ENCODE data around the gene SLC44A3. TPM values are rescaled to one million over a fixed set of nuclear protein-coding genes. Genes with fewer than 3 reads are reported as not detected.

The SLC44A3 gene
- total and polyA plus RNA-seq, 8 donors, result 13.0 to 52.5 (median 23.2) TPM

GRCh38 chr1:94792473-94793295 is 27.5 kb upstream of the SLC44A3 start:
- intact Hi-C loops (cut with DNase I), result no loop called here
- DNase-seq, result no peak
- Histone ChIP-seq H3K27me3 (no peaks in the 10 kb centered on the region), H3K36me3 (no peaks in the 10 kb centered on the region), H3K9me3 (no peaks in the 10 kb centered on the region), H3K27ac (peak overlapping the region in 2 of 4 donors; percentile 41 to 50), H3K4me3 (no peak overlapping the region), H3K4me1 (peaks cover 0 to 29% (median 7%) of the 10 kb centered on the region in 3 donors)
- peak in 3 of 4 donors; percentile 70 to 83 (median 76) for ATAC-seq
- peak; percentile 71 for FAIRE-seq
- TF ChIP-seq CTCF (IDR thresholded peaks at IDR 0.05), result no peak
- WGBS, 2 donors, result 47 to 56% methylated on average over 5 of the region's 5 CpGs

- Histone ChIP-seq H3K4me1 (peaks cover 0 to 31% (median 9%) of the 10 kb centered on the region in 3 donors), H3K27ac (peak overlapping the region in 2 of 4 donors; percentile 41 to 50), H3K9me3 (no peaks in the 10 kb centered on the region), H3K4me3 (no peak overlapping the region), H3K27me3 (no peaks in the 10 kb centered on the region), H3K36me3 (no peaks in the 10 kb centered on the region)
- peak in 3 of 4 donors; percentile 37 to 63 (median 60) for ATAC-seq
- no peak for FAIRE-seq
- DNase-seq, result no peak
- no peak for TF ChIP-seq CTCF (IDR thresholded peaks at IDR 0.05)
- intact Hi-C loops (cut with DNase I), result no loop called here
- WGBS, 2 donors, result 48 to 58% methylated on average over 5 of the region's 5 CpGs
Measured at GRCh38 chr1:94793296-94793656, 26.9 kb upstream of the SLC44A3 start.

- Histone ChIP-seq H3K27ac (no peak overlapping the region), H3K4me3 (no peak overlapping the region), H3K4me1 (peaks cover 0 to 47% (median 14%) of the 10 kb centered on the region in 3 donors), H3K27me3 (no peaks in the 10 kb centered on the region), H3K36me3 (no peaks in the 10 kb centered on the region), H3K9me3 (no peaks in the 10 kb centered on the region)
- DNase-seq (no peak), FAIRE-seq (no peak), ATAC-seq (no peak)
- intact Hi-C loops (cut with DNase I), result no loop called here
- TF ChIP-seq CTCF (IDR thresholded peaks at IDR 0.05), result no peak
- 86 to 92% methylated on average over 7 of the region's 7 CpGs for WGBS, 2 donors
Measured at GRCh38 chr1:94795434-94795833, 24.7 kb upstream of the SLC44A3 start.

GRCh38 chr1:94796266-94796665 is 23.9 kb upstream of the SLC44A3 start:
- H3K4me3 ChIP-seq, result no peak overlapping the region
- no peak overlapping the region for H3K27ac ChIP-seq
- H3K9me3 ChIP-seq, result no peaks in the 10 kb centered on the region
- TF ChIP-seq CTCF (IDR thresholded peaks at IDR 0.05), result no peak
- peaks cover 6 to 53% (median 20%) of the 10 kb centered on the region in 3 donors for H3K4me1 ChIP-seq
- no peak for FAIRE-seq
- WGBS, 2 donors, result 96 to 97% methylated on average over 2 of the region's 2 CpGs
- no peaks in the 10 kb centered on the region for H3K36me3 ChIP-seq
- no peak for DNase-seq
- no peaks in the 10 kb centered on the region for H3K27me3 ChIP-seq
- intact Hi-C loops (cut with DNase I), result no loop called here
- no peak for ATAC-seq

GRCh38 chr1:94797291-94797690 is 22.9 kb upstream of the SLC44A3 start:
- no peak overlapping the region for H3K4me3 ChIP-seq
- no peaks in the 10 kb centered on the region for H3K9me3 ChIP-seq
- no peak for TF ChIP-seq CTCF (IDR thresholded peaks at IDR 0.05)
- H3K27me3 ChIP-seq, result no peaks in the 10 kb centered on the region
- H3K36me3 ChIP-seq, result no peaks in the 10 kb centered on the region
- FAIRE-seq, result no peak
- DNase-seq, result no peak
- ATAC-seq, result no peak
- WGBS, 2 donors, result 81 to 91% methylated on average over 1 of the region's 1 CpG
- H3K4me1 ChIP-seq, result peaks cover 11 to 57% (median 28%) of the 10 kb centered on the region in 3 donors
- no peak overlapping the region for H3K27ac ChIP-seq
- intact Hi-C loops (cut with DNase I), result no loop called here

Measured in pancreas (tissue), 10 donors.